ENCODE results near the gene RNF17. TPM values are rescaled to one million over a fixed set of nuclear protein-coding genes. Genes with fewer than 3 reads are reported as not detected.

Gene RNF17
- total RNA-seq, 4 donors from 2014 or later: 0.23 TPM; not detected in 3

DNA sequence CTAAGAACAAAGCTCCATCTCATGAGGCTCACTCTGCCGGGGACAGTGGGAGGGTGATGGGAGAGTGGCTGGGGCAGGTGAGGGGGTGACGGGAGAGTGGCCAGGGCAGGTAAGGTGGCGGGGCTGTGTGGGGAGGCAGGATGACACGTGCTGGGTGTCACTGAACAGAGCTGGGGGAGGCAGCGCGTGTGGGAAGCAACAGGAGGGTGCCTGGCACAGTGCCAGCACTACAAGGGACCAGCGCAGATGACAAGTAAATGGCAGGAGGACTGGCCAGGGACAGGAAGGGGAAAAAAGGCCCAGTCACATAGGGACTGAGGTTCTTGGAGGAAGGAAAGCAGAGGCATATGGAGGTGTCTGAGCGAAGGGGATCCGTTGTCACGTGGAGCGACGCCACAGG, 129.9 kb downstream of the RNF17 start:
- no peak overlapping the region for H3K4me3 ChIP-seq
- DNase-seq (no peak), ATAC-seq (no peak)
- no peaks in the 10 kb centered on the region for H3K27me3 ChIP-seq
- H3K27ac ChIP-seq: no peak overlapping the region
- intact Hi-C loops (cut with DNase I; ENCODE audit: low total_unique reads) (no loop called here), in situ Hi-C loops (cut with MboI; ENCODE audit: low sequenced_read_pairs in 4 of 4) (no loop called here)
- H3K36me3 ChIP-seq: no peaks in the 10 kb centered on the region
- TF ChIP-seq POLR2A (IDR thresholded peaks at IDR 0.05): no peak
- TF ChIP-seq, protein P1, sequence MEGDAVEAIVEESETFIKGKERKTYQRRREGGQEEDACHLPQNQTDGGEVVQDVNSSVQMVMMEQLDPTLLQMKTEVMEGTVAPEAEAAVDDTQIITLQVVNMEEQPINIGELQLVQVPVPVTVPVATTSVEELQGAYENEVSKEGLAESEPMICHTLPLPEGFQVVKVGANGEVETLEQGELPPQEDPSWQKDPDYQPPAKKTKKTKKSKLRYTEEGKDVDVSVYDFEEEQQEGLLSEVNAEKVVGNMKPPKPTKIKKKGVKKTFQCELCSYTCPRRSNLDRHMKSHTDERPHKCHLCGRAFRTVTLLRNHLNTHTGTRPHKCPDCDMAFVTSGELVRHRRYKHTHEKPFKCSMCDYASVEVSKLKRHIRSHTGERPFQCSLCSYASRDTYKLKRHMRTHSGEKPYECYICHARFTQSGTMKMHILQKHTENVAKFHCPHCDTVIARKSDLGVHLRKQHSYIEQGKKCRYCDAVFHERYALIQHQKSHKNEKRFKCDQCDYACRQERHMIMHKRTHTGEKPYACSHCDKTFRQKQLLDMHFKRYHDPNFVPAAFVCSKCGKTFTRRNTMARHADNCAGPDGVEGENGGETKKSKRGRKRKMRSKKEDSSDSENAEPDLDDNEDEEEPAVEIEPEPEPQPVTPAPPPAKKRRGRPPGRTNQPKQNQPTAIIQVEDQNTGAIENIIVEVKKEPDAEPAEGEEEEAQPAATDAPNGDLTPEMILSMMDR (IDR thresholded peaks at IDR 0.05 in 4 of 5, conservative IDR thresholded peaks at IDR 0.05 in 1 of 5): no peak
- no peaks in the 10 kb centered on the region for H3K9me3 ChIP-seq
- H3K4me1 ChIP-seq: no peaks in the 10 kb centered on the region

DNA sequence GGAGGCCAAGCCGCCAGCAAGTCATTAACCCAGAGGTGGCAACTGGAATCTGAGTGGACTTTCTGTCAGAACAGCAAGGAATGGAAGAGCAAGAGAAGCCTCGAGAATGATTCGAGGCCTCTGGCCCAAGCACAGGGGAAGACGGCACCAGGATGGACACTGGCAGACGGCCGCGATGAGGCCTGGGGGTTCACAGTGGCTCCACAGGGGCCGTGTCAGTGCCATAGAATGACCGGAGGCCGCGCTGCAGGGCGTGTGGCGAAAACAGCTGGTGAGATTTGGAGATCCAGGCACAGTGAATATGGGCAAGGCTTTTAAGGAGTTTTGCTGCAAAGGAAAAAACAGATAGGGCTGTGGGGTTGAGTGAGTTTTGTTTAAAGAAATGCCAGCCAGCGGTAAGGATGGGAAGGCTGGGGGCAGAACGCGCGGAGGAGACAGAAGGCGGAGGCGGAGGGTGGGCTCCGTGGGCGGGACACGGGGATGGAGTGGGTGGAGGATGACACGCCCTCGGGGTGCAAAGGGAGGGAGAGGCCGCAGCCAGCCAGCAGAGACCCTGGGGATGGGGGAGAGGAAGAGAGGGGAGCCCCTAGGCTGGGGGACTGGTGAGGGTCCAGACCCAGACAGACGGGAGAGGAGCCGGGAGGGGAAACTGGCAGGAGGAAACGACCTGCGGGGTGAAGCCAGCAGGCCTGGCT, 130.5 kb downstream of the RNF17 start:
- H3K27ac ChIP-seq: no peak overlapping the region
- H3K27me3 ChIP-seq: no peaks in the 10 kb centered on the region
- no peaks in the 10 kb centered on the region for H3K4me1 ChIP-seq
- no peaks in the 10 kb centered on the region for H3K9me3 ChIP-seq
- no peak for TF ChIP-seq POLR2A (IDR thresholded peaks at IDR 0.05)
- TF ChIP-seq, protein P1 (IDR thresholded peaks at IDR 0.05 in 4 of 5, conservative IDR thresholded peaks at IDR 0.05 in 1 of 5): no peak
- no peak for ATAC-seq
- in situ Hi-C loops (cut with MboI; ENCODE audit: low sequenced_read_pairs in 4 of 4): no loop called here
- H3K36me3 ChIP-seq: no peaks in the 10 kb centered on the region
- no peak for DNase-seq
- no peak overlapping the region for H3K4me3 ChIP-seq
- intact Hi-C loops (cut with DNase I; ENCODE audit: low total_unique reads): no loop called here

DNA sequence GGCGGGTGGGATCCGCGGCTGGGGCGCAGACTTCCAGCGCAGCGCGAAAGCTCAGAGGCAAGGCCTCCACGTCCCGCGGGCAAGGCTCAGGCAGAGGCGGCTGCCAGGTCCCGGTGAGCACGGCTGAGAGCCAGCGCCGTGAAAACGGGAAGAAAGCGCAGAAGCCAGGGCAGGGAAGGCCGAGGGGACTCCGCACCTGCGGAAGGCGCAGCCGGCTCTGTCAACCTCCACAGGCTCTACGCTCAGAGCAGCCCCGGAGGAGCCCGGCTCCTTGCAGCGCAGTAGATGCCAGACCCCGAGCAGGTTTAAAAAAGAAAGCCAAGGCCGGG, 131.0 kb downstream of the RNF17 start:
- Histone ChIP-seq H3K36me3 (no peaks in the 10 kb centered on the region), H3K4me1 (no peaks in the 10 kb centered on the region), H3K4me3 (no peak overlapping the region), H3K27ac (no peak overlapping the region), H3K27me3 (no peaks in the 10 kb centered on the region), H3K9me3 (no peaks in the 10 kb centered on the region)
- intact Hi-C loops (cut with DNase I; ENCODE audit: low total_unique reads): no loop called here
- TF ChIP-seq, protein P1 (IDR thresholded peaks at IDR 0.05 in 4 of 5, conservative IDR thresholded peaks at IDR 0.05 in 1 of 5): no peak
- no peak for TF ChIP-seq POLR2A (IDR thresholded peaks at IDR 0.05)
- no peak for DNase-seq
- no peak for ATAC-seq
- in situ Hi-C loops (cut with MboI; ENCODE audit: low sequenced_read_pairs in 4 of 4): no loop called here

DNA sequence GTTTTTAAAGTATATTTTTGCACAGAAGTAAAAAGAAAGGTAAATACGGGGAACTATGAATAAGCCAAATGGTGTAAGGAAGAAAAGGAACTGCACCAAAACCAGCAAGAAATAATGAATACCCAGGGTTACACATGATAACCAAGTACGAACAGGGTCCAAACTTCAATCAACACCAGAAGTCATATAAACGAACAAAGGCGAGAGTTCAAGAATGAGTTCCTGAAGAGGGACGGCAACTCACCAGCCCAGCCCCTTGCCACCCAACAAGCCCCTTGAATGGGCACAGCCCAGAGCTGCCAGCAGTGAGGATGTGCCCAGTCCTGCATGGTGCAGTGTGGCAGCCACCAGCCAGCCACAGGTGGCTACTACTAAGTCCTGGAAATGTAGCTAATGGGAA, 132.1 kb downstream of the RNF17 start:
- no peak overlapping the region for H3K27ac ChIP-seq
- H3K4me1 ChIP-seq: no peaks in the 10 kb centered on the region
- no peak overlapping the region for H3K4me3 ChIP-seq
- H3K36me3 ChIP-seq: peaks cover 0 to 6% of the 10 kb centered on the region in 2 donors
- in situ Hi-C loops (cut with MboI; ENCODE audit: low sequenced_read_pairs in 4 of 4) (no loop called here), intact Hi-C loops (cut with DNase I; ENCODE audit: low total_unique reads) (no loop called here)
- TF ChIP-seq, protein P1 (IDR thresholded peaks at IDR 0.05 in 4 of 5, conservative IDR thresholded peaks at IDR 0.05 in 1 of 5): no peak
- no peak for TF ChIP-seq POLR2A (IDR thresholded peaks at IDR 0.05)
- no peaks in the 10 kb centered on the region for H3K9me3 ChIP-seq
- ATAC-seq: no peak
- no peaks in the 10 kb centered on the region for H3K27me3 ChIP-seq
- no peak for DNase-seq

DNA sequence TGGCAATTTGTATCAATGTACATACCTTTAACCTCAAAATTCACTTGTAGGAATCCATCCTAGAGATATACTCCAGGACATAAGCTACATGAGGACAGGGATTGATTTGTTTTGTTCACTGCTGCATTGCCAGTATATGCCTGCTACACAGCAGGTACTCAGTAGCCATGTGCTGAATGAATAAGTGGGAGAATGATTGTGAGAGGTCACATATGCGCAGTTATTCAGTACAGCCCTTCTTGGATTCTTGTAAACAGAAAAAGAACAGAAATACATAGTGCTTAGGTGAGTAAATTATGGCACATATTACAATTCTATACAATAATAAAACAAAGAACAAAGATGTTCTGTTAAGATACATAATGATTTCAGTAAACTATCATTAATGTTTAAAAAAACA, 133.3 kb downstream of the RNF17 start:
- peaks cover 0 to 6% of the 10 kb centered on the region in 2 donors for H3K36me3 ChIP-seq

More for the DNA sequence above, 133.3 kb downstream of the RNF17 start:
- Histone ChIP-seq H3K27ac (no peak overlapping the region), H3K27me3 (no peaks in the 10 kb centered on the region), H3K4me1 (no peaks in the 10 kb centered on the region), H3K9me3 (no peaks in the 10 kb centered on the region), H3K4me3 (no peak overlapping the region)
- ATAC-seq: no peak
- in situ Hi-C loops (cut with MboI; ENCODE audit: low sequenced_read_pairs in 4 of 4): no loop called here
- intact Hi-C loops (cut with DNase I; ENCODE audit: low total_unique reads): no loop called here
- TF ChIP-seq, protein P1 (IDR thresholded peaks at IDR 0.05 in 4 of 5, conservative IDR thresholded peaks at IDR 0.05 in 1 of 5): no peak
- TF ChIP-seq POLR2A (IDR thresholded peaks at IDR 0.05): no peak
- no peak for DNase-seq

All from gastrocnemius medialis (tissue), 4 donors.